ENCODE results near the gene SLC6A13. TPM values are rescaled to one million over a fixed set of nuclear protein-coding genes. Genes with fewer than 3 reads are reported as not detected.
"Not testable (repeated sequence)": the region's sequence is repeated elsewhere in the genome, so short reads cannot be mapped to it uniquely, and the experiment has no call there.

Gene SLC6A13
- total RNA-seq, 2 experiments from 2014 or later, result 0.40 to 0.64 TPM

DNA sequence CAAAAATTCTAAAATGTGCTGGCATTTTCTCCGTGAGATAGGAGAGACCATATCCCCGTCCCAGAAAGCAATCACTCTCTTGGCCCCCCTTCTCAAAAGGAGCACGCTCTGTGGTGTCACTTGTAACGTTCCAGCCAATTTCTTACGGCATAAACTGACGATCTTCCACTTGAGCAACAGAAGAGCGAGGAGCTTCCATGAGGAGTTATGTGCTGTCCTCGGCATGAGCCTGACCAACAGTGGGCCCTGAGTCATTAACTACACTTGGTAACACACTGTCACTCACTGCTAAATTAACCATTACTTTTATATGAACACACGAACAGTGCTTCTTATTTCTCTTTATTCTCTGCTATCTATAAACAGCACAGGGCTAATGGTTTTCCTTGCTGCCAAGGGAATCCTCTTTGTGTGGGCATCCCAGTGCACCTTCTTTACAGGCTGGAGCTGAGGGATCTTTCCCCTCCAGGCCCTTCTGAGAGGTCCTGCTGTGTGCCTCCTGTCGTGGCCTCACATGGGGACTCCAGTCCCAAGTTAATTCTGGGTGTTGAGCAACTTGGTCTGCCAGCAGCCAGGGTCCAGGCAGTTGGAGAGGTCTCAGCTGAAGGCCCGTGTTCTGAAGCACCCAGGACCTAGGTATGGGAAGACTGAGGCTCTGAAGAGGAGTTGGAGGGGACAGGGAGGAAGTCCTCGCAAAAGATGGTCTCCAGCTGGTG is 9.4 kb downstream of the SLC6A13 start:
- H3K36me3 Mint-ChIP-seq, result no peaks in the 10 kb centered on the region
- no peak for DNase-seq
- H3K4me3 Mint-ChIP-seq, result no peak overlapping the region
- H3K27me3 Mint-ChIP-seq, result peaks cover 12% of the 10 kb centered on the region
- H3K4me1 Mint-ChIP-seq, result no peaks in the 10 kb centered on the region
- H3K9me3 Mint-ChIP-seq, result no peaks in the 10 kb centered on the region
- H3K27ac Mint-ChIP-seq, result no peak overlapping the region

- no peaks in the 10 kb centered on the region for H3K36me3 Mint-ChIP-seq
- no peak overlapping the region for H3K4me3 Mint-ChIP-seq
- H3K4me1 Mint-ChIP-seq, result no peaks in the 10 kb centered on the region
- no peak overlapping the region for H3K27ac Mint-ChIP-seq
- peaks cover 10% of the 10 kb centered on the region for H3K27me3 Mint-ChIP-seq
- DNase-seq, result no peak
- H3K9me3 Mint-ChIP-seq, result peaks cover 4% of the 10 kb centered on the region
Observed at GRCh38 chr12:252636-253035, 10.0 kb downstream of the SLC6A13 start.

GRCh38 chr12:247271-247670 is 15.4 kb downstream of the SLC6A13 start:
- no peak for DNase-seq
- H3K4me3 Mint-ChIP-seq, result no peak overlapping the region
- H3K27me3 Mint-ChIP-seq, result peaks cover 9% of the 10 kb centered on the region
- peaks cover 11% of the 10 kb centered on the region for H3K9me3 Mint-ChIP-seq
- H3K4me1 Mint-ChIP-seq, result no peaks in the 10 kb centered on the region
- H3K36me3 Mint-ChIP-seq, result peaks cover 2% of the 10 kb centered on the region
- no peak overlapping the region for H3K27ac Mint-ChIP-seq

GRCh38 chr12:243381-243780 is 19.3 kb downstream of the SLC6A13 start:
- H3K36me3 Mint-ChIP-seq, result peaks cover 2% of the 10 kb centered on the region
- peaks cover 5% of the 10 kb centered on the region for H3K27me3 Mint-ChIP-seq
- no peaks in the 10 kb centered on the region for H3K4me1 Mint-ChIP-seq
- H3K27ac Mint-ChIP-seq, result no peak overlapping the region
- H3K4me3 Mint-ChIP-seq, result no peak overlapping the region
- DNase-seq, result no peak
- peaks cover 11% of the 10 kb centered on the region for H3K9me3 Mint-ChIP-seq

DNA sequence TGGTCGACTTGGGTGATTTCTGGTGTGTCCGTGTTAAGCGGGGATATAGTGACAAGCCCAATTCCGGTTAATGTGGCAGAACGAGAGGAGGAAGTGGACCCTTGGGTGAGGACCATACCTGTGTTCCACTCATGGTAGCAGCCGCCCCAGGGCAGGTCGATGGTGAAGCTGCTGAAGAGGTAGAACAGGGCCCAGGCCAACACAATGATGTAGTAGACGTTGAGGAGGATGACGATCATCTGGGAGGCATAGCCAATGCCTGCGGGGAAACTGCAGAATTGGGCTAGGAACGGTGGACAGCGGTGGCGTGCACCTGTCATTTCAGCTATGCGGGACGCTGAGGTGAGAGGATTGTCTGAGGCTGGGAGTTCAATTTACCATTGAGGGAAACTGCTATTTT is 20.1 kb downstream of the SLC6A13 start:
- H3K4me3 Mint-ChIP-seq, result no peak overlapping the region

DNA sequence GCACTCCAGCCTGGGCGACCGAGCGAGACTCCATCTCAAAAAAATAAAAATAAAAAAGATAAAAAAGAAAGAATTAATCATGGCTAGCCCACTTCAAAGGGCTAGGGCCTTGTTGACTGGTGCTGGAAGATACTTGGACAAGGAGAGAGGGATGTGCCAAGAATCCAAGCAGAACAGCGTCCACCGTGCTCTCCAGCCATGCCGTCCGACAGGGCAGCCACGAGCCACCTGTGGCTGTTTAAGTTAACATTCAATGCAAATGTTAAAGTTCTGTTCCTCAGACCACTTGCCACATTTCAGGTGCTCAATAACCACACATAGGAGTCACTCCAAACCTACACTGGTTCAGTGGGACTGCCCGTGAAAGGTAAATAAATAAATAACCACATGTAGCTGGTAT is 21.4 kb downstream of the SLC6A13 start:
- Mint-ChIP-seq H3K4me1 (no peaks in the 10 kb centered on the region), H3K9me3 (peaks cover 7% of the 10 kb centered on the region), H3K27ac (no peak overlapping the region), H3K4me3 (no peak overlapping the region), H3K36me3 (peaks cover under 1% of the 10 kb centered on the region), H3K27me3 (no peaks in the 10 kb centered on the region)
- no peak for DNase-seq

More for the DNA sequence above, 20.1 kb downstream of the SLC6A13 start:
- Mint-ChIP-seq H3K27ac (no peak overlapping the region), H3K4me1 (no peaks in the 10 kb centered on the region), H3K36me3 (peaks cover 2% of the 10 kb centered on the region), H3K27me3 (no peaks in the 10 kb centered on the region), H3K9me3 (peaks cover 7% of the 10 kb centered on the region)
- DNase-seq, result no peak

DNA sequence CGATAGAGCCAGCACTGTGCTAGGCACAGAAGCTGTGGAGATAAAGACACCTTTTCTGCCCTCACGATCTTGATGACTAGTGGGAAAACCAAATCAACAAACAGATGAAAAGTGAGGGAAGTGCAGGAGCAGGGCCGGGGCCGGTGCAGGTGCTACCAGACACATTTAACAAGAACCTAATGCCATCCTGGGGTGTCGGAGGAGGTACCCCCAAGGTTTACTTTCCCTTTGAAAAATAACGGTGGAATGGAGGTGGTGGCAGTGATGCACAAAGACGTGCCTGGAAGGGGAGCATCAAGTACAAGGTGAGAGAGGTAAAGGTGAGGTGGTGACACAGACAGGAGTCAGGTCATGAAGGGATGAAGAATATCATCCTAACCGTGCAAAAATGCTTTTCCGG is 22.1 kb downstream of the SLC6A13 start:
- peaks cover 4% of the 10 kb centered on the region for H3K36me3 Mint-ChIP-seq
- no peak overlapping the region for H3K4me3 Mint-ChIP-seq
- H3K27me3 Mint-ChIP-seq, result no peaks in the 10 kb centered on the region
- no peak for DNase-seq
- H3K4me1 Mint-ChIP-seq, result no peaks in the 10 kb centered on the region
- peaks cover 11% of the 10 kb centered on the region for H3K9me3 Mint-ChIP-seq
- no peak overlapping the region for H3K27ac Mint-ChIP-seq

DNA sequence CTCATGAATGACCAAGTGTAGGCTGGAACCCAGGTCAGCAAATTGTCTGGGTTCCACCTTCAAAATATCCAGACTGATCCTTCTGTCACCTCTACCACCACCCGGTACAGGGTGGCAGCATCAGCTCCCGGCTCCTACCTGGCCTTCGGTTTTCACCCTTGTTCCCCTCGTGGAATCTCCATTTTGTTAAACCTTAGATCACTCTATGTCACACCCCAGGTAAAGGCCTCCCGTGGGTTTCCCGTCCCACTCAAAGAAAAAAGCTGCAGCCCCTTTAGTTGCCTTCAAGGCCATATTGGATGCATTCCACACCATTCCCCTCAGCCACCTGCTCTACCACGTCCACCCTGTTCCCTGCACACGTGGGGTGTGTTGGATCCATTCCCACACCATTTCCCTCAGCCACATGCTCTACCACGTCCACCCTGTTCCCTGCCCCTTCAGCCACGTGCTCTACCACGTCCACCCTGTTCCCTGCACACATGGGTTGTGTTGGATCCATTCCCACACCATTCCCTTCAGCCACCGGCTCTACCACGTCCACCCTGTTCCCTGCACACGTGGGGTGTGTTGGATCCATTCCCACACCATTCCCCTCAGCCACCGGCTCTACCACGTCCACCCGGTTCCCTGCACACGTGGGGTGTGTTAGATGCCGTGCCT is 23.8 kb downstream of the SLC6A13 start:
- DNase-seq, result no peak
- Mint-ChIP-seq H3K36me3 (peaks cover 4% of the 10 kb centered on the region), H3K4me1 (no peaks in the 10 kb centered on the region), H3K4me3 (no peak overlapping the region), H3K9me3 (peaks cover 16% of the 10 kb centered on the region), H3K27ac (no peak overlapping the region), H3K27me3 (no peaks in the 10 kb centered on the region)

GRCh38 chr12:238116-238515 is 24.5 kb downstream of the SLC6A13 start:
- Mint-ChIP-seq H3K9me3 (peaks cover 16% of the 10 kb centered on the region), H3K27ac (no peak overlapping the region), H3K36me3 (peaks cover 4% of the 10 kb centered on the region), H3K4me1 (no peaks in the 10 kb centered on the region), H3K4me3 (no peak overlapping the region), H3K27me3 (no peaks in the 10 kb centered on the region)
- no peak for DNase-seq

GRCh38 chr12:237026-237815 is 25.4 kb downstream of the SLC6A13 start:
- peaks cover 16% of the 10 kb centered on the region for H3K9me3 Mint-ChIP-seq

GRCh38 chr12:236445-236844 is 26.2 kb downstream of the SLC6A13 start:
- Mint-ChIP-seq H3K36me3 (peaks cover 4% of the 10 kb centered on the region), H3K27me3 (no peaks in the 10 kb centered on the region), H3K9me3 (peaks cover 16% of the 10 kb centered on the region), H3K4me1 (no peaks in the 10 kb centered on the region), H3K27ac (no peak overlapping the region), H3K4me3 (no peak overlapping the region)
- no peak for DNase-seq

More at GRCh38 chr12:237026-237815, 25.4 kb downstream of the SLC6A13 start:
- no peaks in the 10 kb centered on the region for H3K27me3 Mint-ChIP-seq
- no peak for DNase-seq
- no peak overlapping the region for H3K4me3 Mint-ChIP-seq
- H3K4me1 Mint-ChIP-seq, result no peaks in the 10 kb centered on the region
- H3K36me3 Mint-ChIP-seq, result peaks cover 4% of the 10 kb centered on the region
- no peak overlapping the region for H3K27ac Mint-ChIP-seq

GRCh38 chr12:235967-236366 is 26.7 kb downstream of the SLC6A13 start:
- H3K9me3 Mint-ChIP-seq, result peaks cover 16% of the 10 kb centered on the region
- not testable (repeated sequence) for H3K36me3 Mint-ChIP-seq

DNA sequence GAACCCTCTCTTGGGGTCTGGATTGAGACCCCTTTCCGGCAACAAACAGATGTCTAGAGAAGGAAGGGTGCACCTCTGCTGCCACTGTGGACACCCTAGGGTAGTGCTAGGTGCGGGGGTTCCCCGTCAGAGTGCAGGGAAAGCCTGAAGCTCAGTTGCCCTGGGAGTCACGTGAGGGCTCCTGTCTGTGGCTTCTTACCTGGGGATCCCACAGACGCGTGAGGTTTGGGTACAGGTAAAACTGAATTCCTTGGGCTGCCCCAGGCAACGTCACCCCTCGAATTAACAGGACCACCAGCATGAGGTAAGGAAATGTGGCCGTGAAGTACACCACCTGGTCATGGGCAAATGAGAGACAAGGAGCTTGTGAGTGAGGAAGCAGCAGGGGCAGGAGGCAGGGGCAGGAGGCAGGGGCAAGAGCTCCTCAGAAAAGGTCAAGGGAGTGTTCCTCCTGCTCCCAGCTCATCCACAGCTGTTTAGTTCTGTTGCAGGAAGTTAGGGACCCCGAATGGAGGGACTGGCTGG is 27.7 kb downstream of the SLC6A13 start:
- Mint-ChIP-seq H3K9me3 (peaks cover 16% of the 10 kb centered on the region), H3K36me3 (peaks cover 4% of the 10 kb centered on the region), H3K27ac (no peak overlapping the region), H3K4me1 (no peaks in the 10 kb centered on the region), H3K27me3 (no peaks in the 10 kb centered on the region), H3K4me3 (no peak overlapping the region)
- no peak for DNase-seq

More at GRCh38 chr12:235967-236366, 26.7 kb downstream of the SLC6A13 start:
- DNase-seq, H3K4me1 Mint-ChIP-seq, H3K27ac Mint-ChIP-seq, H3K27me3 Mint-ChIP-seq, H3K4me3 Mint-ChIP-seq: not testable (repeated sequence)

DNA sequence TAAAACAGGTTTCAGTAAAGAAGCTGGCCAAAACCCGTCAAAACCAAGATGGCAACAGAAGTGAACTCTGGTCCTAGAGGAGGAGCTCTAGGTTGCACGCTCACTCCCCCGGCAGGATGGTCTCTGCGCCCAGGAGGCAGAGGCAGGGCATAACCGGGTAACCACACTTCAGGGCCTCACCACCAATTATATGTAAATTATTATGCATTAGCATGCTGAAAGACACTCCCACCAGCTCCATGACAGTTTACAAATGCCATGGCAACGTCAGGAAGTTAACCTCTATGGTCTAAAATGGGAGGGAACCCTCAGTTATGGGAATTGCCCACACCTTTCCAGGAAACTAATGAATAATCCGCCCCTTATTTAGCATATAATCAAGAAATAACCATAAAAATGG is 28.6 kb downstream of the SLC6A13 start:
- peaks cover 16% of the 10 kb centered on the region for H3K9me3 Mint-ChIP-seq
- H3K4me1 Mint-ChIP-seq, result no peaks in the 10 kb centered on the region
- no peaks in the 10 kb centered on the region for H3K27me3 Mint-ChIP-seq
- H3K36me3 Mint-ChIP-seq, result peaks cover 4% of the 10 kb centered on the region
- H3K4me3 Mint-ChIP-seq, result no peak overlapping the region
- DNase-seq, result no peak
- no peak overlapping the region for H3K27ac Mint-ChIP-seq

- peaks cover 16% of the 10 kb centered on the region for H3K9me3 Mint-ChIP-seq
- H3K27me3 Mint-ChIP-seq, result no peaks in the 10 kb centered on the region
- H3K27ac Mint-ChIP-seq, result no peak overlapping the region
- H3K4me1 Mint-ChIP-seq, result no peaks in the 10 kb centered on the region
- H3K4me3 Mint-ChIP-seq, result no peak overlapping the region
- no peak for DNase-seq
- peaks cover 4% of the 10 kb centered on the region for H3K36me3 Mint-ChIP-seq
Observed at GRCh38 chr12:233615-233968, 29.0 kb downstream of the SLC6A13 start.

Measured in activated naive CD8-positive, alpha-beta T cell treated with anti-CD3 and anti-CD28 coated beads for 36 hours (primary cell).